Hepatocyte (in vitro differentiated cells): ENCODE results near the gene DEAF1. TPM values are rescaled to one million over a fixed set of nuclear protein-coding genes. Genes with fewer than 3 reads are reported as not detected.

Source experiments
- DNase-seq: peaks from one replicate; pipeline ENCODE4 v3.0.0-alpha.2; 2016; ENCODE audit warnings: low spot score
- H2AFZ ChIP-seq: fragments of 200-600 bp; sonication (generic); 2 replicates; pipeline ENCODE4 v1.6.0; 2016; ENCODE audit warnings: antibody characterized with exemption, mild to moderate bottlenecking
- H3K27ac ChIP-seq: fragments of 200-600 bp; sonication (generic); 2 replicates; pipeline ENCODE4 v1.5.1; 2016; ENCODE audit warnings: mild to moderate bottlenecking
- H3K27me3 ChIP-seq: fragments of 200-600 bp; sonication (generic); 2 replicates; pipeline ENCODE4 v1.6.1; 2016
- H3K36me3 ChIP-seq: fragments of 200-600 bp; sonication (generic); replicated peaks from 2 replicates; pipeline ENCODE4 v1.5.1; 2016; ENCODE audit warnings: low read depth; ENCODE audit not compliant: insufficient read depth
- H3K4me1 ChIP-seq: fragments of 200-600 bp; sonication (generic); 2 replicates; pipeline ENCODE4 v1.5.1; 2016; ENCODE audit warnings: mild to moderate bottlenecking, moderate library complexity; ENCODE audit not compliant: insufficient read depth
- H3K4me2 ChIP-seq: fragments of 200-600 bp; sonication (generic); 2 replicates; pipeline ENCODE4 v1.6.0; 2016
- H3K4me3 ChIP-seq: fragments of 200-600 bp; sonication (generic); 2 replicates; pipeline ENCODE4 v1.5.1; 2016; ENCODE audit warnings: mild to moderate bottlenecking
- H3K79me2 ChIP-seq: fragments of 200-600 bp; sonication (generic); 2 replicates; pipeline ENCODE4 v1.6.0; 2017; ENCODE audit warnings: mild to moderate bottlenecking
- H3K9me2 ChIP-seq: fragments of 200-600 bp; sonication (generic); replicated peaks from 2 replicates; pipeline ENCODE4 v1.6.0; 2017; ENCODE audit warnings: mild to moderate bottlenecking; ENCODE audit not compliant: insufficient read depth
- H3K9me3 ChIP-seq: fragments of 200-600 bp; sonication (generic); 2 replicates; pipeline ENCODE4 v1.5.1; 2016; ENCODE audit warnings: low read depth, mild to moderate bottlenecking
- H4K20me1 ChIP-seq: fragments of 200-600 bp; sonication (generic); 2 replicates; pipeline ENCODE4 v1.6.0; 2016; ENCODE audit warnings: mild to moderate bottlenecking; ENCODE audit not compliant: insufficient read depth, poor library complexity, severe bottlenecking
- EZH2 ChIP-seq: fragments of 200-600 bp; sonication (generic); IDR thresholded peaks from 2 replicates; pipeline ENCODE4 v1.6.1; 2016; ENCODE audit warnings: antibody characterized with exemption, mild to moderate bottlenecking, borderline replicate concordance
- EZH2phosphoT487 ChIP-seq: fragments of 200-600 bp; sonication (generic); IDR thresholded peaks from one replicate; pipeline ENCODE4 v1.6.1; 2018; ENCODE audit warnings: antibody characterized with exemption, mild to moderate bottlenecking, low read depth, moderate library complexity; ENCODE audit not compliant: unreplicated experiment, severe bottlenecking
- WGBS: methylation state at CpG from one replicate; pipeline ENCODE4 v1.1.6; 2016; ENCODE audit warnings: low lambda C conversion rate; ENCODE audit errors: missing lambda C conversion rate; 5-methylcytosine and 5-hydroxymethylcytosine counted together
- polyA plus RNA-seq: library from polyadenylated mRNA; unstranded; fragments of >200 nt; fragmentation: Nextera tagmentation; extraction: Ambion mirVana; gene quantifications from 2 replicates; pipeline ENCODE4 v1.2.1, GENCODE V29; 2016
- total RNA-seq: library from RNA; depleted of rRNA; stranded (reverse); fragments of >200 nt; gene quantifications from 2 replicates; pipeline ENCODE4 v1.2.3, GENCODE V29; 2014
- TF ChIP-seq, protein P1 (sequence below): fragments of 200-600 bp; sonication (generic); IDR thresholded peaks from 2 replicates; pipeline ENCODE4 v1.5.1; 2016; ENCODE audit warnings: antibody characterized with exemption, mild to moderate bottlenecking; ENCODE audit not compliant: poor library complexity

DEAF1 gene
- total and polyA plus RNA-seq, 2 experiments from 2014 or later: 27.2 to 59.1 TPM

DNA sequence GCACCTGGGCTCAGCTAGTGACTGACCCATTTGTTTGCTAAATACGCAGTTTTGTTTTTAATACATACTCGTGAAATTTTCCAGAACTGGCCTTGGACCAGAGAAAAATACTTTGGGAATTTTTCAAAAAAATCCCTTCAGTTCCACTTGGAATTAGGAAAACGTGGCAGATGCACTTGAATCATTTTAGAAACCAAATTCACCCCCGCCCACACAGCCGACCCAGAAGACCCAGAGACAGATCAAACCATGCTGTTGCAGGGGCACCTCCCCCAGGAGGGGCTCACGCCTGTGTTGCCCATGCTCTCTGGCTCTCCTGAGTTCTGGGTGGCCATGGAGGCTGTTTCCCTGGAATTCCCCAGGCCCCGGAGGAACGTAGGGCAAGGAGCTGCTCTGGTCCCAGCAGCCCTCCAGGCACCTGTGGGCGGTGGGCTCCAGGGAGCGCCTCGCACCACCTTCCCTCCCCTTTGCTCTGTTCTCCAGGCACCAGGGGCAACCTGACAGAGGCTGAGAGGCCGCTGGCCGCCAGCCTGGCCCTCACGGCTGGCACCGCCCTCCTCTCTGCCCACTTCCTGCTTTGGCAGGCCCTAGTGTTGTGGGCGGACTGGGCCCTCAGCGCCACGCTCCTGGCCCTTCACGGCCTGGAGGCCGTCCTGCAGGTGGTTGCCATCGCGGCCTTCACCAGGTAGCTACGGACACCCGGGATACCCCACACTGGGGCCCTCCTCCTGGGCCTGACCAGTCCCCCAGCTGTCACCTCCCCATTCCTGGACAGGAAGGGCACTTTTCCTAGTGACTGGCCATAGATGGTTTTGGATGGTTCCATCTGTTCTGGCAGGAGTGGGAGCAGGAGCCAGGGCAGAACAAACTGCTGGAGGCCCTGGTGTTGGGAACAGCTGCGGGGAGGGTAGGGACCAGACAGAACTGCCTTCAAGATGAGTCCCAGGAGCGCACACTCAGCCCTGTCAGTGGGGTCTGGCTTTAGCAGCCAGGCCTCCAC lies 7.7 kb upstream of the DEAF1 start:
- WGBS: 95% methylated on average over 26 of the region's 26 CpGs
- Histone ChIP-seq H3K27me3 (no peaks in the 10 kb centered on the region), H3K4me3 (no peak overlapping the region), H3K36me3 (no peaks in the 10 kb centered on the region), H3K79me2 (peaks cover 52% of the 10 kb centered on the region), H3K9me3 (no peaks in the 10 kb centered on the region), H3K4me2 (no peak overlapping the region), H3K4me1 (peaks cover 24% of the 10 kb centered on the region), H4K20me1 (no peaks in the 10 kb centered on the region), H3K27ac (no peak overlapping the region), H3K9me2 (no peaks in the 10 kb centered on the region), H2AFZ (no peak overlapping the region)
- TF ChIP-seq, protein P1, sequence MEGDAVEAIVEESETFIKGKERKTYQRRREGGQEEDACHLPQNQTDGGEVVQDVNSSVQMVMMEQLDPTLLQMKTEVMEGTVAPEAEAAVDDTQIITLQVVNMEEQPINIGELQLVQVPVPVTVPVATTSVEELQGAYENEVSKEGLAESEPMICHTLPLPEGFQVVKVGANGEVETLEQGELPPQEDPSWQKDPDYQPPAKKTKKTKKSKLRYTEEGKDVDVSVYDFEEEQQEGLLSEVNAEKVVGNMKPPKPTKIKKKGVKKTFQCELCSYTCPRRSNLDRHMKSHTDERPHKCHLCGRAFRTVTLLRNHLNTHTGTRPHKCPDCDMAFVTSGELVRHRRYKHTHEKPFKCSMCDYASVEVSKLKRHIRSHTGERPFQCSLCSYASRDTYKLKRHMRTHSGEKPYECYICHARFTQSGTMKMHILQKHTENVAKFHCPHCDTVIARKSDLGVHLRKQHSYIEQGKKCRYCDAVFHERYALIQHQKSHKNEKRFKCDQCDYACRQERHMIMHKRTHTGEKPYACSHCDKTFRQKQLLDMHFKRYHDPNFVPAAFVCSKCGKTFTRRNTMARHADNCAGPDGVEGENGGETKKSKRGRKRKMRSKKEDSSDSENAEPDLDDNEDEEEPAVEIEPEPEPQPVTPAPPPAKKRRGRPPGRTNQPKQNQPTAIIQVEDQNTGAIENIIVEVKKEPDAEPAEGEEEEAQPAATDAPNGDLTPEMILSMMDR: no peak
- no peak for TF ChIP-seq EZH2
- TF ChIP-seq EZH2phosphoT487: no peak
- DNase-seq: no peak

DNA sequence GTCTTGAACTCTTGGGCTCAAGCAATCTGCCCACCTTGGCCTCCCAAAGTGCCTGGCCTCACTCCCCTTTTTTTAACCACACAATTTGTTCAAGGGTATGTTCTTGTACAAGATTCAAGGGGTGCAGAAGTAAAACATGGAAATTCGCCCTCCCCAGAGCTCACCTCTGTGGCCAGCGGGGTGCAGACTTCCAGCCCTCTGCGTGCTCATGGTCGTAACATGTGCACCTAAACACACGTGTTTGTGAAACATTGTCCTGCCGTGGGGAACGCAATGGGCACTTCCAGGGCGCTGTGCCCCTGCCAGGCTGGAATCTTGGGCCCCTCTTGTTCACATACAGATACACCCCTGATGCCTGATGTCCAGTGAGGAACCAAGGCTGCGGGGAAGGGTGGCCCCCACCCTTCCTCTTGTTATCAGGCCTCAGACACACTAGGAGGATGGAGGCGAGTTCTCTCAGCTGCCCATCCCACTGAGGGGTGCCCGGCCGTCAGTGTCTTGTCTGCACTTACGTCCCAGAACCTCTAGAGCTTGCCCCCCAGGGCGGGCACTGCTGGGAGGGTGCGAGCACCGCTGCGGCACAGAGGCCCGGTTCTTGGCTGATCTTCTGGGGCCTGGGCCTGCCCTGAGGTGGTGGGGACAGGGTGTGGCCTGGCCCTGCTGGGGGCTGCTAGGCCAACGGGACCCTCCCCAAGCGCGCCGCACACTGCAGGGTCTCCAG lies 6.9 kb upstream of the DEAF1 start:
- H3K9me2 ChIP-seq: no peaks in the 10 kb centered on the region
- no peaks in the 10 kb centered on the region for H4K20me1 ChIP-seq
- peaks cover 56% of the 10 kb centered on the region for H3K79me2 ChIP-seq
- DNase-seq: no peak
- 96% methylated on average over 22 of the region's 22 CpGs for WGBS
- no peak overlapping the region for H3K4me3 ChIP-seq
- no peak overlapping the region for H3K4me2 ChIP-seq
- peaks cover 23% of the 10 kb centered on the region for H3K4me1 ChIP-seq
- H2AFZ ChIP-seq: no peak overlapping the region
- no peaks in the 10 kb centered on the region for H3K36me3 ChIP-seq
- no peak for TF ChIP-seq EZH2
- TF ChIP-seq, protein P1: no peak
- no peak for TF ChIP-seq EZH2phosphoT487
- no peak overlapping the region for H3K27ac ChIP-seq
- no peaks in the 10 kb centered on the region for H3K9me3 ChIP-seq
- H3K27me3 ChIP-seq: no peaks in the 10 kb centered on the region

DNA sequence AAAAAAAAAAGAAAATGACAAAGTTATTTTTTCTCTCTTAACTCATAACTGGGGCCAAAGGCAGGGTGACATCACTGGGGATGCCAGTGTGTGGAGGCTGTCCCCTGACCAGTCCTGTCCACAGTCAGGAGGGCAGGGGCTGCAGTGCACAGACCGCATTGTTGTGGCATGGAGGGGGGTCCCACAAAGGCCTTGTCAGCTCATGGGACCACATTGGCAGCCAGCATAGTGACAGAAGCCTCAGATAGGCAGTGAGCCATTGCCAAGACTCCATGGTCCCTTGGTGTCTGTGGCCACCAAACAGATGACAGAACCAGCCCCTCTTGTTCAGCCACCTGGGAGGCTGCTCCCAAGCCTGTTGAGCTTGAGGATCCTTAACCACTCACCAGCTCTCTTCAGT lies 4.7 kb upstream of the DEAF1 start:
- Histone ChIP-seq H3K36me3 (no peaks in the 10 kb centered on the region), H3K79me2 (peaks cover 54% of the 10 kb centered on the region), H2AFZ (no peak overlapping the region), H3K27me3 (no peaks in the 10 kb centered on the region), H3K4me1 (peaks cover 15% of the 10 kb centered on the region), H3K9me2 (no peaks in the 10 kb centered on the region), H3K9me3 (no peaks in the 10 kb centered on the region), H3K4me2 (no peak overlapping the region), H3K27ac (no peak overlapping the region), H4K20me1 (no peaks in the 10 kb centered on the region), H3K4me3 (no peak overlapping the region)
- 100% methylated on average over 1 of the region's 1 CpG for WGBS
- DNase-seq: no peak
- no peak for TF ChIP-seq EZH2phosphoT487
- TF ChIP-seq EZH2: no peak
- TF ChIP-seq, protein P1: no peak
